ENCODE data around the gene IL37.

IL37 gene

DNA sequence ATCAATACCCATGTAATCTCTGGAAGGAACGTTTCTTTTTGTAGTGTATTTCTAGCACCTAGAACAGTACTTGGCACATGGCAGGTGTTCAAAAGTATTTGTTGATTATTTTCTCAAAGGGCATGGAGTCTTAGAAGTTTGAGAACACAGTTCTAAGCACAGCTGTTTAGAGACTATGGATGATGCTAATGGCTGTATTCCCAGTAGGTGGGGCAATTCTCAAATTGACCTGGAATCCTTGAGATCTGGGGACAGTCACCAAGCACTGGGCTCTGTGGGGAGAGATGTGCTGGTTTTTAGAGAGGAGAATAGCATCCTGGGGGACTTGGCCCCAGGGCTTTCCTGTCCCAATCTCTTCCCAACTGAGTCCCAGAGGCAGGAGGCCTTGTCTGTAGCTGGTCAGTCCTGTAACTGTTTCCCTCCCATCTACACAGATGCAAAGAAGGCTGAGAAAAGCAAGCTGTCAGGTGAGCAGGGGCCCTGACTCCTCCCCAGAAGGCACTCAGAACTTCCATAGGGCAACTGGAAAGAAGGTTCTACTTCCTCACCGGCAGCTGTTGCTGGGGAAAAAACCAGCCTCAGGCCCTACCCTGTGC, 49.4 kb downstream of the IL37 start:
- no peak for DNase-seq (ENCODE audit: low read depth)

DNA sequence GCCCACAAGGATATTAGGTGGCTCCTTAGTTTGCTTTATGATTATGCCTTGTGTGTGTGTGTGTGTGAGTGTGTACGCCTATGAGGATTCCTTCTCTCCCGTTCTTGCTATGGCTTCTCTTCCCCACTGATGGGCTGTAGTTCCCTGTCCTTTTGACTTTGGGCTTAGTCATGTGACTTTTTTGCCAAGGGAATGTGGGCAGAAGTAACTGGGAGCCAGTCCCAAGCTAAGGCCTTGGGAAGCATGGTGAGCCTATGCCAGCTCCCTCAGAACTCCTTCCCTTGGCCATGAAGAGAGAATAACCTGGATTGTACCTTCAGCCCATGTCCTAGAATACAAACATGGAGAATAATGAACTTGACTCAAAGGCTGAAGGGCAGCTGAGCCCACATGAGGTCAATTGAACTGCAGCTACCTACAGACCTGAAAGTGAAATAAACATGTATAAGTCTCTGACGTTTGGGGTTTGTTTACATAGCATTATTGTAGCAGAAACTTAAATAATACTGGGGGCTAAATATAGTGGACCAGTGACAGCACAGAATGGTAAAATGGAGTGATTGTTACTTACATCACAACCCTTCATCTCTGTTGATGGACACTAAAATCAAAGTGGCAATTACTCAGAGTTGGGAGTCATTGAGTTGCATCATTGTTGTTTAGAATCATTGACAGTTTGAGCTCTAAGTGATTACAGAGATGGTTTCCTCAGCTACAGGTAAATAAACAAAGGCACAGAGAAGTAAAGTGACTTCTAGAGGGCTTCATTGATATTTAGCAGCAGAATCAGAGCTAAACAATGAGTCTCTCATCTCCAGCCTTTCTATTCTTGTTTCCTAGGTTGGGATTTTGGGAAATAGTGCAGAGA, 51.6 kb downstream of the IL37 start:
- DNase-seq (ENCODE audit: low read depth) = no peak

DNA sequence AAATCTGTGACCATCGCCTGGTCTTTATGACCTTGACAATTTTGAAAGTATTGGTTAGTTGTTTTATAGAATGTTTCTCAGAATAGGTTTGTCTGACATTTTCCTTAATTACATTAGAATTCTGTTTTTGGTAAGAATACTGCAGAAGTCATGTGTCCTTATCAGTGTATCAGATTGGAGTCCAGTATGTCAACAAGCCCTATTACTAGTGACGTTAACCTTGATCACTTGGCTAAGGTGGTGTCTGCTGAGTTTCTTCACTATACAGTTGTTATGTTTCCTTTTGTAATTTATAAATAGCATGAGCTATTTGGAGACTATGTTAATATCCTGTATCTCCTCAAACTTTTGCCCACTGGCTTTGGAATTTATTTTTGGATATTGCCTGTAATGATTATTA, 56.1 kb downstream of the IL37 start:
- DNase-seq (ENCODE audit: low read depth) = no peak

All from activated T-cell treated with anti-CD3 and anti-CD28 coated beads for 1 hour (primary cell).